Subcutaneous abdominal adipose tissue (tissue), 5 donors: ENCODE data around the gene PNLIP.

Experiments used
- H3K27ac ChIP-seq: one replicate; pipeline ENCODE4 v1.7.0; 2013; ENCODE audit warnings: low read depth, mild to moderate bottlenecking, inconsistent platforms, low read length, moderate library complexity
- H3K27me3 ChIP-seq, 5 donors: one replicate each; pipeline ENCODE4 v1.7.0; 2013; ENCODE audit warnings: low read length in 5 of 5, inconsistent platforms in 1 of 5; ENCODE audit not compliant: control insufficient read depth in 5 of 5, insufficient read depth in 4 of 5
- H3K36me3 ChIP-seq, 5 donors: one replicate each; pipeline ENCODE4 v1.7.0; 2013; ENCODE audit warnings: low read length in 5 of 5; ENCODE audit not compliant: control insufficient read depth in 5 of 5, insufficient read depth in 5 of 5
- H3K4me1 ChIP-seq, 5 donors: one replicate each; pipeline ENCODE4 v1.7.0; 2013; ENCODE audit warnings: low read length in 5 of 5, mild to moderate bottlenecking in 3 of 5, moderate library complexity in 1 of 5; ENCODE audit not compliant: control insufficient read depth in 5 of 5, insufficient read depth in 5 of 5
- H3K4me3 ChIP-seq, 5 donors: one replicate each; pipeline ENCODE4 v1.7.0; 2013; ENCODE audit warnings: low read length in 5 of 5, low read depth in 1 of 5
- H3K9ac ChIP-seq, 5 donors: one replicate each; pipeline ENCODE4 v1.7.0; 2013; ENCODE audit warnings: low read length in 5 of 5, mild to moderate bottlenecking in 4 of 5, moderate library complexity in 3 of 5
- H3K9me3 ChIP-seq, 5 donors: one replicate each; pipeline ENCODE4 v1.7.0; 2013; ENCODE audit warnings: low read length in 5 of 5; ENCODE audit not compliant: control insufficient read depth in 5 of 5
- donor health status: healthy.
- donor health status: healthy.
- donor health status: healthy.
- donor health status: healthy.
- donor health status: healthy.

The PNLIP gene

DNA sequence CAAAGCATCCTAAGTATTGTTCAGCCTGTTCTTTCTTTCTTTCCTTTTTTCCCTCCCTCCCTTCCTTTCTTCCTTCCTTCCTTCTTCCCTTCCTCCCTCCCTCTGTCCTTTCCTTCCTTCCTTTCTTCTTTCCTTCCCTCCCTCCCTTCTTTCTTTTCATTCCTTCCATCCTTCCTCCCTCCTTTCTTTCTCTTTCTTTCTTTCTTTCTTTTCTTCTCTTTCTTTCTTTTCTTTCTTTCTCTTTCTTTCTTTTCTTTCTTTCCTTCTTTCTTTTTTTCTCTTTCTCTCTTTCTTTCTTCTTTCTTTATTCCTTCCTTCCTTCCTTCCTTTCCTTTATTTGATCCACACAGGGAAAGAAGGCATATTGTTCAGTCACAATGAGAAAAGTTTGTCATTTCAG, 21.2 kb downstream of the PNLIP start:
- H3K4me1 ChIP-seq: no peaks in the 10 kb centered on the region
- no peak overlapping the region for H3K4me3 ChIP-seq
- no peak overlapping the region for H3K9ac ChIP-seq
- H3K36me3 ChIP-seq: no peaks in the 10 kb centered on the region
- H3K27ac ChIP-seq: no peak overlapping the region
- H3K27me3 ChIP-seq: peaks cover 0 to 4% (median 0%) of the 10 kb centered on the region in 5 donors
- H3K9me3 ChIP-seq: no peaks in the 10 kb centered on the region

DNA sequence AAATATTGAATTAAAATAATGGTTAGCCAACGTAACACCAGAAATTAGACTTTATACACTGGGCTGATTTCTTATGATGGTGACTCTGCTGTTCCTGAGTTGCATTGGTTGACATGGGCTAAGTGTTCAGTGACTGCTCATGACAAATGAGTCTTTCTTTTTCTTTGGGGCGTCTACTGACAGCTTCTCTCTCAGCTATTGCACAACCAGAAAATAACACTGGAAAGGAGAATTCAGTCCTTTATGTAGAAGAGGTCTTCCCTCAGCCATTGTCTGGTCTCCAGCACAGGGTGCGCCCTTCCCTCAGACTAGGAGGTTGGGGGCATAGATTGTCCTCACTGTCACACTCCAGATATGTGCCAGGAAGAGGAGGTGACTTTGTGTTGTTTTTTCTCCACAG, 21.6 kb downstream of the PNLIP start:
- no peak overlapping the region for H3K4me3 ChIP-seq
- no peaks in the 10 kb centered on the region for H3K36me3 ChIP-seq
- no peak overlapping the region for H3K9ac ChIP-seq
- H3K4me1 ChIP-seq: no peaks in the 10 kb centered on the region
- peaks cover 0 to under 1% (median 0%) of the 10 kb centered on the region in 5 donors for H3K27me3 ChIP-seq
- H3K9me3 ChIP-seq: no peaks in the 10 kb centered on the region
- no peak overlapping the region for H3K27ac ChIP-seq

DNA sequence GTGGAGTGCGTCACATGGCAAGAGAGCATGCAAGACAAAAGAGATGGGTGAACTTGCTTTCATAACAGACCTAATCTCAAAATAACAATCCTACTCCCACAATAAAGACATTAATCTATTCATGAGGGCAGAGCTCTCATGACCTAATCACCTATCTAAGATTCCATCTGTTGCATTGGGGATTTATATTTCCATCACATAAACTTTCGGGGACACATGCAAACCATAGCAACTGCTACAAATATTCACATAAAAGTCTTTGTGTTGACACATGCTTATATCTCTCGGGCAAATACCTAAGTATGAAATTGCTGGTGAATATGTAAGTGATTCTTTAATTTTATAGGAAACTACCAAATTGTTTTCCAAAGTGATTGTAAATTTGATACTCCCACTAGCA, 29.1 kb downstream of the PNLIP start:
- Histone ChIP-seq H3K9me3 (no peaks in the 10 kb centered on the region), H3K27me3 (no peaks in the 10 kb centered on the region), H3K9ac (no peak overlapping the region), H3K36me3 (no peaks in the 10 kb centered on the region), H3K4me1 (no peaks in the 10 kb centered on the region), H3K27ac (no peak overlapping the region), H3K4me3 (no peak overlapping the region)

DNA sequence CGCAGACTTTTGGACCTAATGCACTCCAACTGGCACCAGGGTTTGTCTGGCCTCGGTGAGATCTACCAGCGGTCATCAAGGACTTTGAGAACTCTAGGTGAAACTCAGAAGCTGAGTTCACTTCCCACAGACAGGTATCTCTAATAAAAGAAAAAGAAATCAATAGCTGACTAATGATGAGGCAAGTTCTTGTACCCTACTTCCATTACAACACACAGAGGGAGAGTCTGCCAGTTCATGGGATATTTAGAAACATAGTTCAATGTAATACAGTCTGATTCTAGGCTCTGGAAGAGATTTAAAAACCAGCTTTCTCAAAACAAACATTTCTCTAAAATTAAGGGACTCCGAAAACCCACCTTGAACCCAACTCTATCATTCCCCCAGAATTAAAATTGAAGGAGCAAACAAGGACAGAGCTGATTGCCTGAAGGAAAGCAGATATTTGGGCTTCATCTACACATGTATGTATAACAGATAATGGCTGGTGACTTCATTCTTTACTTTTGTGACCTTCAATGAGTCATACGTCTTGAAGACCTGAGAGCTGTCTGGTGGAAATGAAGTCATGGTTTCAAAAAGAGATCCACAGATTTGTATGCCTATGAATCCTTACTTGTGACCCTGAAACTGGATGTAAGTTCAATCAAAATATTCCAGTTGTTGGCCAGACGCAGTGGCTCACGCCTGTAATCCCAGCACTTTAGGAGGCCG, 42.3 kb downstream of the PNLIP start:
- Histone ChIP-seq H3K9ac (no peak overlapping the region), H3K4me3 (no peak overlapping the region), H3K27me3 (no peaks in the 10 kb centered on the region), H3K27ac (no peak overlapping the region), H3K4me1 (no peaks in the 10 kb centered on the region), H3K9me3 (peaks cover 0 to 8% (median 5%) of the 10 kb centered on the region in 5 donors), H3K36me3 (no peaks in the 10 kb centered on the region)

DNA sequence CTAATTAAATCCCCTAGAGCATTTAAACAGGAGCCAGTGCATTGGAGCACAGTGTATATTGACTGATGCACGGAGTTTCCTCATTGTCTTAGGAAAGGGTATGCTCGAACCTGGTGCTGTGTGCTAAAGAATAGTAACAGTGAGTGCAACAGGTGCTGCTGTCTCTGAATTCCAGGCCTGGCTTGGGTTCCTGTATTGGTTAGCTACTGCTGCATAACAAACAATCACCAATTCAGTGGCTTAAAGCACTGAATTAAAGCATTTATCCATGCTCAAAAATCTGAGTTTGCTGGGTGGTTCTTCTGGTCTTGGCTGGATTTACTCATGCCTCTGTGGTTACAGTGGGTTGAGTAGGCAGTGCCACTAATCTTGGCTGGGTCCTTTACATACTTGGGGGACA, 43.3 kb downstream of the PNLIP start:
- Histone ChIP-seq H3K9ac (no peak overlapping the region), H3K4me1 (no peaks in the 10 kb centered on the region), H3K9me3 (peaks cover 0 to 8% (median 5%) of the 10 kb centered on the region in 5 donors), H3K4me3 (no peak overlapping the region), H3K36me3 (no peaks in the 10 kb centered on the region), H3K27me3 (no peaks in the 10 kb centered on the region), H3K27ac (no peak overlapping the region)

DNA sequence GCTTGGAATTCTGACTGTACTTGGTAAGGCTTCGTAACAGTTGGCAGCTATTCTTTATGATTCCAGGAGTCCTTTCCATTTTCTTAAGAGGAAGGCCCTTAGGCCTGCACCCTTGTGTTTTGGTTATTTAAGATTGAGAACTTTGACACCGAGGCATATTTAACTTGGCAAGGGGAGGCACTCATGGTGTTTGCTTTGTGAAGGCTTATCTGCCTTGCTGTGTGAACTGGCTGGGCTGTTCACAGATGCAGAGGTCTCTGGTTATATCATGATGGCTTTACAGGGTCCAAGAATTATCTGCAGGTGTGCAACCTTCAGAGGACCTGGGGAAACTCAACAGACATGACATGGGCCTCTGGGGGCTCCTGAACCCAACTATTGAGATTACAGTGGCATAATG, 44.2 kb downstream of the PNLIP start:
- no peaks in the 10 kb centered on the region for H3K4me1 ChIP-seq
- no peaks in the 10 kb centered on the region for H3K27me3 ChIP-seq
- no peak overlapping the region for H3K9ac ChIP-seq

DNA sequence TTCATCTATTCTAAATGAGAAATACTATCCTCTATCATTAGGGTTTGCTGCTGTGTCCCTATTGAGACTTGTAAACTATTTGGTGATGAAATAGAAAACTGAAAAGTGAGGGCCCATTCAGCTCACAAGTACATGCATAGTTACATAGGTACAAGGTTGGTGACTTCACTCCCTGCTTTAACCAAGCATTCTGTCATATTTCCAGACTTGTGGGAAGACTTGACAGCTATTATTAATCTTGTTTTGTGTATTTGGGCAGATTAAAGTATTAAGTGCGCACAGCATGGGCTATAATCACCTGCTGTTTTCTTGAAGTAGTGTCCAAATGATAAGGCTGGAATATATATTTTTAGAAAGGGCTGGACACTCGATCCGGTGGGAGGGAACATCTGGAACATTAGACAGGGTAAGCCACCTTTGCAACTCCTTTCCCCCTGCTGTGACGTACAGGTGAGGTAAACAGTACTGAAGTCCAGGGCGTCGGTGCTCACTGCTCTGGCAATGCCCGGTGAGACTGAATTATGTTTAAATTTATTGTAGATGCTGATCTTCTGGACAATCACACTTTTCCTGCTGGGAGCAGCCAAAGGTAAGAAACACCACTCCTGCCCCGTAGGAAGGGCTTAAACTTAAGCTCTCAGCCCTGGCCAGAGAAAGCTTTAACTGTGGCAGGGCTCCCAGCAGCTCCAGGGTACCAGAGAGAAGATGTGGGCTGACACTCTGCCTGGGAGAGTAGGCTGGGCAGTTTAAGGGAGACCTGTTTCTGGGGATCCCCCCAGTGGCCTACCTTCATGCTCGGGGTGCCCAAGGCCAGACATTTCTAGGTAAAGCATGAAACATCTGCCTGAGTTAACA, 45.1 kb downstream of the PNLIP start, which contains the start of gene PNLIPRP1:
PNLIPRP1 (plus strand) TSS at position 370 of the 855 bp plus-strand sequence; CDS start at position 541, 171 bp downstream.
- Histone ChIP-seq H3K27me3 (no peaks in the 10 kb centered on the region), H3K27ac (no peak within 1 kb of the TSS), H3K9ac (no peak within 1 kb of the TSS), H3K36me3 (no peaks in the 10 kb centered on the region), H3K9me3 (peaks cover 0 to 8% (median 5%) of the 10 kb centered on the region in 5 donors), H3K4me3 (no peak within 1 kb of the TSS), H3K4me1 (no peaks in the 10 kb centered on the region)

More for the DNA sequence above, 44.2 kb downstream of the PNLIP start:
- Histone ChIP-seq H3K9me3 (peaks cover 0 to 8% (median 5%) of the 10 kb centered on the region in 5 donors), H3K27ac (no peak overlapping the region), H3K4me3 (no peak overlapping the region), H3K36me3 (no peaks in the 10 kb centered on the region)

DNA sequence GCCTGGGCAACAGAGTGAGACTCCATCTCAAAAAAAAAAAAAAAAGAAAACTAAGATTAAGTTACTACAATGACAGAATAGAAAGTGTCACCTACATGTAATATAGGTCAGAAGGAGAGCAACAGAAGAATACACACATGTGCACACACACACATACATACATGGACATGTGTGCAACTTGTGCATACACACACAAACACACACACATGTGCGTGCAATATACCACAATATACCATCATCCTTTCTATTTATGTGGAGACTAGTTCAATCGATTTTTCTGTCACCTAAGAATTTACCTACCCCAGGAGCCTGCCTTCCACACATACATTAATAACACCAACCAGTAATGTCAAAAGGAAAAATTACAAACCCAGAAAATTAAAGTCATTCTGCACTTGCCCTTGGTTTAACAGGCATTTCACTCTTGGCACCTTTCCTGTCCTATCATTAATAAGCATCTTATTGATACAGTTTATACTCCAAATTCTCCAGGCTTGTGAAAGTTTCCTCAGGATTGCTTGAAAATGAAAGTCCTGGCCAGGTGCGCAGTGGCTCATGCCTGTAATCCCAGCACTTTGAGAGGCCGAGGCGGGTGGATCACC, 47.5 kb downstream of the PNLIP start:
- no peaks in the 10 kb centered on the region for H3K4me1 ChIP-seq
- no peak overlapping the region for H3K9ac ChIP-seq
- H3K9me3 ChIP-seq: peaks cover 0 to 8% (median 5%) of the 10 kb centered on the region in 5 donors
- H3K27ac ChIP-seq: no peak overlapping the region
- no peak overlapping the region for H3K4me3 ChIP-seq
- no peaks in the 10 kb centered on the region for H3K36me3 ChIP-seq
- H3K27me3 ChIP-seq: no peaks in the 10 kb centered on the region

DNA sequence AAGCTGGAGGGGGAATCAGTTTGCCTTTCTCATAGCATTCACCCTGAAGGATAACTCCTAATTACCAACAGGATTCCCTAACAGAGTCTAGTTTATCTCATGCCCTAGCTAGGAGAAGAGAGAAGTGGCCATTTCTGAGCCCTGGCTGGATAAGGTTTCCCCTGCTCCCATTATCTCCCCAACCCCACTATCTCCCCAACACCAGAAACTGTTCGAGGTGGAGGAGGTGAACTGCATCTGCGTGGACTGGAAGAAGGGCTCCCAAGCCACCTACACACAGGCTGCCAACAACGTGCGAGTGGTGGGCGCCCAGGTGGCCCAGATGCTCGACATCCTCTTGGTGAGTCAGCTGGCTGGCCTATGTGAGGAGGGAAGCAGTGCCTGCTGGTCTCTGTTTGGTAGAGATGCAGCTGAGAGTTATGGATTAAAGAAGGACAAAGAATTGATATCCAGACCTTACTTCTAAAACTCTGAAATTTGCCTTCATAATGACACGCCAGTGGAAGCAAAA, 48.8 kb downstream of the PNLIP start:
- no peaks in the 10 kb centered on the region for H3K27me3 ChIP-seq
- no peak overlapping the region for H3K9ac ChIP-seq
- no peaks in the 10 kb centered on the region for H3K36me3 ChIP-seq
- H3K4me1 ChIP-seq: peaks cover 0 to 3% (median 0%) of the 10 kb centered on the region in 5 donors
- no peak overlapping the region for H3K4me3 ChIP-seq
- no peaks in the 10 kb centered on the region for H3K9me3 ChIP-seq
- H3K27ac ChIP-seq: no peak overlapping the region
